ENCODE data around the gene NEUROG1.

GRCh38 chr5:135501965-135502364 is 33.8 kb downstream of the NEUROG1 start:
- no peak for TF ChIP-seq CTCF (IDR thresholded peaks at IDR 0.05)
- no peak for TF ChIP-seq POLR2A (IDR thresholded peaks at IDR 0.05)
- TF ChIP-seq EP300 (IDR thresholded peaks at IDR 0.05; ENCODE audit: low read depth), result no peak
- TF ChIP-seq POLR2AphosphoS5 (IDR thresholded peaks at IDR 0.05), result no peak

Data from transverse colon (tissue), 4 donors.